ACC112 (cell line): ENCODE data around the gene CIAO3.
"Not testable (repeated sequence)": the region's sequence is repeated elsewhere in the genome, so short reads cannot be mapped to it uniquely, and the experiment has no call there.

Source experiments
- H2AFZ ChIP-seq: fragments of 200-600 bp; sonication (generic); one replicate; pipeline ENCODE4 v1.6.0; 2017; ENCODE audit warnings: antibody characterized with exemption, low read length; ENCODE audit not compliant: unreplicated experiment
- H3K27ac ChIP-seq: fragments of 200-600 bp; sonication (generic); 2 replicates; pipeline ENCODE4 v1.5.1; 2014; ENCODE audit warnings: low read depth, mild to moderate bottlenecking, antibody characterized with exemption, low read length, moderate library complexity
- H3K27me3 ChIP-seq: fragments of 200-600 bp; sonication (generic); 2 replicates; pipeline ENCODE4 v1.6.1; 2014; ENCODE audit warnings: mild to moderate bottlenecking, antibody characterized with exemption, low read length, moderate library complexity, mixed read lengths; ENCODE audit not compliant: insufficient read depth
- H3K36me3 ChIP-seq: fragments of 200-600 bp; sonication (generic); 2 replicates; pipeline ENCODE4 v1.6.1; 2016; ENCODE audit warnings: mild to moderate bottlenecking, antibody characterized with exemption, low read length, moderate library complexity, mixed read lengths; ENCODE audit not compliant: insufficient read depth
- H3K4me1 ChIP-seq: fragments of 200-600 bp; sonication (generic); one replicate; pipeline ENCODE4 v1.6.1; 2016; ENCODE audit warnings: low read length, mixed read lengths; ENCODE audit not compliant: insufficient read depth, unreplicated experiment, control insufficient read depth
- H3K4me3 ChIP-seq: fragments of 200-600 bp; sonication (generic); 2 replicates; pipeline ENCODE4 v1.5.1; 2014; ENCODE audit warnings: mild to moderate bottlenecking, low read depth, low read length
- H3K79me2 ChIP-seq: fragments of 200-600 bp; sonication (generic); one replicate; pipeline ENCODE4 v1.6.0; 2016; ENCODE audit warnings: low read length; ENCODE audit not compliant: control insufficient read depth, unreplicated experiment, insufficient read depth

The CIAO3 gene

GRCh38 chr16:754656-755055 is 13.9 kb upstream of the CIAO3 start:
- no peaks in the 10 kb centered on the region for H3K79me2 ChIP-seq
- no peak overlapping the region for H3K4me3 ChIP-seq
- no peaks in the 10 kb centered on the region for H3K36me3 ChIP-seq
- H3K27ac ChIP-seq: no peak overlapping the region
- no peak overlapping the region for H2AFZ ChIP-seq
- H3K27me3 ChIP-seq: no peaks in the 10 kb centered on the region
- no peaks in the 10 kb centered on the region for H3K4me1 ChIP-seq

GRCh38 chr16:754121-754607 is 13.4 kb upstream of the CIAO3 start:
- not testable (repeated sequence) for H3K27ac ChIP-seq, H3K27me3 ChIP-seq, H3K4me1 ChIP-seq

GRCh38 chr16:752007-752312 is 11.2 kb upstream of the CIAO3 start:
- Histone ChIP-seq H3K4me3 (no peak overlapping the region), H3K4me1 (no peaks in the 10 kb centered on the region), H3K27me3 (no peaks in the 10 kb centered on the region), H3K27ac (no peak overlapping the region), H3K36me3 (no peaks in the 10 kb centered on the region), H3K79me2 (no peaks in the 10 kb centered on the region), H2AFZ (no peak overlapping the region)

More at GRCh38 chr16:754121-754607, 13.4 kb upstream of the CIAO3 start:
- not testable (repeated sequence) for H3K4me3 ChIP-seq, H2AFZ ChIP-seq, H3K36me3 ChIP-seq, H3K79me2 ChIP-seq

- H3K27me3 ChIP-seq: no peaks in the 10 kb centered on the region
- no peak overlapping the region for H2AFZ ChIP-seq
- no peaks in the 10 kb centered on the region for H3K79me2 ChIP-seq
- H3K4me3 ChIP-seq: no peak overlapping the region
- no peak overlapping the region for H3K27ac ChIP-seq
- H3K36me3 ChIP-seq: no peaks in the 10 kb centered on the region
- no peaks in the 10 kb centered on the region for H3K4me1 ChIP-seq
Measured at GRCh38 chr16:751152-752006, 10.6 kb upstream of the CIAO3 start.

- no peak overlapping the region for H3K4me3 ChIP-seq
- H3K4me1 ChIP-seq: no peaks in the 10 kb centered on the region
- no peaks in the 10 kb centered on the region for H3K36me3 ChIP-seq
- H3K27me3 ChIP-seq: no peaks in the 10 kb centered on the region
- H3K79me2 ChIP-seq: no peaks in the 10 kb centered on the region
- H3K27ac ChIP-seq: no peak overlapping the region
- H2AFZ ChIP-seq: no peak overlapping the region
Measured at GRCh38 chr16:750485-750884, 9.7 kb upstream of the CIAO3 start.

GRCh38 chr16:749010-749409 is 8.2 kb upstream of the CIAO3 start:
- no peak overlapping the region for H3K27ac ChIP-seq
- no peaks in the 10 kb centered on the region for H3K4me1 ChIP-seq
- H3K79me2 ChIP-seq: no peaks in the 10 kb centered on the region
- no peak overlapping the region for H3K4me3 ChIP-seq
- H3K27me3 ChIP-seq: no peaks in the 10 kb centered on the region
- no peaks in the 10 kb centered on the region for H3K36me3 ChIP-seq
- no peak overlapping the region for H2AFZ ChIP-seq

- no peak overlapping the region for H3K27ac ChIP-seq
- no peaks in the 10 kb centered on the region for H3K27me3 ChIP-seq
- no peak overlapping the region for H2AFZ ChIP-seq
- no peaks in the 10 kb centered on the region for H3K4me1 ChIP-seq
- no peaks in the 10 kb centered on the region for H3K79me2 ChIP-seq
- no peak overlapping the region for H3K4me3 ChIP-seq
- no peaks in the 10 kb centered on the region for H3K36me3 ChIP-seq
Measured at GRCh38 chr16:747978-748746, 7.4 kb upstream of the CIAO3 start.

GRCh38 chr16:746637-747036 is 5.8 kb upstream of the CIAO3 start:
- no peak overlapping the region for H2AFZ ChIP-seq

GRCh38 chr16:745739-746138 is 4.9 kb upstream of the CIAO3 start:
- Histone ChIP-seq H3K27ac (no peak overlapping the region), H3K4me3 (no peak overlapping the region), H3K27me3 (no peaks in the 10 kb centered on the region), H3K4me1 (no peaks in the 10 kb centered on the region), H3K79me2 (no peaks in the 10 kb centered on the region), H3K36me3 (no peaks in the 10 kb centered on the region), H2AFZ (no peak overlapping the region)

More at GRCh38 chr16:746637-747036, 5.8 kb upstream of the CIAO3 start:
- H3K79me2 ChIP-seq: no peaks in the 10 kb centered on the region
- H3K27ac ChIP-seq: no peak overlapping the region
- no peaks in the 10 kb centered on the region for H3K36me3 ChIP-seq
- no peaks in the 10 kb centered on the region for H3K27me3 ChIP-seq
- no peak overlapping the region for H3K4me3 ChIP-seq
- H3K4me1 ChIP-seq: no peaks in the 10 kb centered on the region

- Histone ChIP-seq H3K4me3 (no peak overlapping the region), H3K4me1 (no peaks in the 10 kb centered on the region), H3K27ac (no peak overlapping the region), H2AFZ (no peak overlapping the region), H3K27me3 (no peaks in the 10 kb centered on the region), H3K79me2 (peaks cover 6% of the 10 kb centered on the region), H3K36me3 (no peaks in the 10 kb centered on the region)
Measured at GRCh38 chr16:743794-744500, 3.1 kb upstream of the CIAO3 start.
